SHP77 treated with DMSO at 0.1 percent for 48 hours (cell line): ENCODE measurements around the gene EDARADD.

Experiments used
- DNase-seq: peaks from one replicate; lab custom pipeline; 2025; lab: John Stamatoyannopoulos, UW

Gene EDARADD

DNA sequence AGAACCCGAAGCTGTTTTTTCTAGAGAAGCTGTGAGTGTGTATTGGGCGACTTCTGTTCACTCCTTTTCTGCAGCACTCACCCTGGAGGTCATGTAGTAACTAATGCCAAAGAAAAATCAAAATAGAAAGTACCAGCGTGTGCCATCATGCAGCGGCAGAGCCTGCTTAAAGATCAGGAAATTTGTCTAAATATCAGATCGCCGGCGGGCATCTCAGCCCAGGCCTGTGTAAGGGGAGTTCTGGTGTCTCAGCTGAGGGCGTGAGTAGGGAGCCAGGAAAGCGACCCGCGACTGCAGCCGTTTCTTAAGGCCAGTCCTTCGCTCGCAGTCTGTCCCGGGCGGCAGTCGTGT, 768 bp downstream of the EDARADD start:
- no peak for DNase-seq

DNA sequence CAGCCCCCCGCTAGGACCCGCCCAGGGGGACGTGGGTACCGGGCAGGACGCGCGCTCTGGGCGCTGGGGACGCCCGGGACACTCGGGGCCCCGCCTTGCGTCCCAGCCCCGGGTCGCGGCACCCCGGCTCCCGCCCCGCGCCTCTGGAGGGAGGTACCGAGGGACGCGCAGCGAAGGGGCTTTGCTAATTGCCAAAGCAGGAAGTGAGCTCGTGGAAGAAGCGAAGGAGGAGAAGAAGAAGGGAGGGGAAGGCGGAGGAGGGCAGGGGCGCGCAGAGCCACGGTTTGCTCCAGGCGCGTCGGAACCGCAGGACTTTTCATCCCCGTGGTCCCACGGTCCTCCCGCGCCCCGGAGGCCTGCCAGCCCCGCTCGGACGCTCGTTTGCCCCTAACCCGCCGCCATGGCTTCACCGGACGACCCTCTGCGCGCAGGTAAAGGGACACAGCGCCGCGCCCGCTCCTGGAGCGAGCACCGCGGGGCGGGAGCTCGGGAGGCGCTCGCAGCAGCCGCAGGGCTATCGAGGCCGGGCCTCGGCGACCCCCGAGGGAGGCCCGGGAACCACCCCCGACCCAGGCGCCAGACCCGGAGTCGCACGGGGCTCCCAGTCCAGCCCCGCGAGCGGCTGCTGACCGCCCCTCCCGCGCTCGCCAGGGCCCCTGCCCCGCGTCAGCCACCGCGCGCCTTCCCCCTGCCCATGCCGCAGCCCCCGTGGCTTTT, 1.3 kb downstream of the EDARADD start:
- DNase-seq: no peak

DNA sequence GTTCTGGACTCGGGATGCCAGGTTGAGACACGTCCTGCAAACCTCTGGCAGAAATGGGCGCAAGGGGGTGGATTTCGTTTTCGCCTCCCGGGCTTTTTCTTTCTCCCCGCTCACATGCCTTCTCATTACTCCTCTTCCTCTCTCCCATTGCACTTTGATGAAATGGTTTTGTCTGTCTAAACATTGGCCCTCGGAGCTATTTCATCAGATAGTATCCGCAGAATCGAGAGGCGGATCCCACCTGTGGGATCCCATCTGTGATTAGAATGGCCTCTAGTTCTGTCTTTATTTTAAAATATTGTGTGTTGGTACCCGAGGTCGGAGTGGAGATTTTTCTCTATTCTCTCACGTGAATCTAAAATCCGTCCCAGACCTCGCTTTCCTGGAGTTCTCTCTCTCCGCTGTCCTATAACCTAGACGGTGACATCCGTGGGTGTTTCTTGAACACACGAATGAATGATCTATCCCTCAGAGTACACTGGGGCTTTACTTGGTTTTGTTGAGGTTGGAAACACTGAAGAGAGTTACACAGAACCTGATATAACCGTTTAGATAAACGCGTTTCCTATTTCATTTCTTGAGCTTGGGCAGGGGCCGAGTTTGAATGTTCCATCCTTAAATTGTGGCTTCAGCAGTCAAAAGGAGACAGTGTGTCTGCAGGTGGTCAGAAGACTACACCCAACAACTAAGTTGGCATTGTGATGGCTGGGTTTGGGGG, 2.0 kb downstream of the EDARADD start:
- DNase-seq: no peak

DNA sequence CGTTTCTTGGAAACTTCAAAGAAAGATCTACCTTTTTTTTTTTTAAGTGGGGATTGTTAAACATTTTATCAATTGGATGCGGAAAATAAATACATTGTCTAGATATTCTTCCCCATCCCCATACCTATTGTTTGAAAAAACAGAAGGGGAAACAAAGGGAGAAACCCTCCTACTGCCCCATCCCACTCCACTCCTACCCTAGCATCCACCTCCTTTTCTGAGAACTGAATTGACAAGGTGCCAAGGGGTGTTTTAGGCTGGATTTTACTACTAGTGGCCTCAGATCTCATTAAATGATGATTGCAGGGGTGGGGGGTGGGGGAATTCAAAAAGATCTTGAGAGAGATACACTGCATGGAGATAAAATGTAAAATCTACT, 2.6 kb downstream of the EDARADD start:
- DNase-seq: no peak

DNA sequence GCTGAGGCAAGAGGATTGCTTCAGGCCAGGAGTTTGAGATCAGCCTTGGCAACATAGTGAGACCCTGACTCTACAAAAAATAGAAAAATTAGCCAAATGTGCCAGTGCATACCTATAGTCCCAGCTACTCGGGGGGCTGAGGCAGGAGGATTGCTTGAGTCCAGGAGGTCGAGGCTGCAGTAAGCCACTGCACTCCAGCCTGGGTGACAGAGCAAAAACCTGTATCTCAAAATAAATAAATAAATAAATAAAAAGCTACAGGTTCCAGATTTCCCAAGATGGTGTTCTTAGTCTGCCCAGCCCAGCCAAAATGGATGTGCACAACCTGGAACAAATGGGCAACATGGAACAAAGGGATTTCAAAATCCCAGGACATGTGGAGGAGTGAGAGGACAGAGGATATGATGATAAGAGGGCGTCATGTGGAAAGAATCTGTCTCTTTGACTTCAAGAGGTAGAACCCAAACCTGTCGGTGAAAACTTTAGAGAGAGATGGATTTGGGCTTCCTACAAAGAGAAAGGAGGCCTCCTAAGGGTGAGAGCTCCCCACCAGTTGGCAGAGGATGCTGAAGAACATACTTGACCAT, 3.2 kb downstream of the EDARADD start:
- DNase-seq: no peak

DNA sequence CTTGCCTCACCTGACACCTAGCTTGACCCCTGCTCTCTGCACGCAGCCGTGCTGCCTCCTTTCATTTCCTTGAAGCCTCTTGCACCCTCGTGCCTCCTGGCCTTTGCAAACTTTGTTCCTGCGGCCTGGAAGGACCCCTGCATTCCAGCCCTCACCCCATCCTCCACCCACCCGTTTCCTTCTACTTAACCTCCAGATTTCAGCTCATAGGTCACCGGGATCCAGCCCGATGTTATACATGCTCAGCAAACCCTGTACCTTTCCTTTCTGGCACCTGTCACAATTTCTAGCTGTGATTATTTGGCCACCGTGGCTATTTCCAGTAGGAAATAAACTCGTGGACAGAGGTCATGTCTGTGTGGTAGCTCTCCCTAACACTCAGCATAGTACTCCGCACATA, 4.5 kb downstream of the EDARADD start:
- no peak for DNase-seq

DNA sequence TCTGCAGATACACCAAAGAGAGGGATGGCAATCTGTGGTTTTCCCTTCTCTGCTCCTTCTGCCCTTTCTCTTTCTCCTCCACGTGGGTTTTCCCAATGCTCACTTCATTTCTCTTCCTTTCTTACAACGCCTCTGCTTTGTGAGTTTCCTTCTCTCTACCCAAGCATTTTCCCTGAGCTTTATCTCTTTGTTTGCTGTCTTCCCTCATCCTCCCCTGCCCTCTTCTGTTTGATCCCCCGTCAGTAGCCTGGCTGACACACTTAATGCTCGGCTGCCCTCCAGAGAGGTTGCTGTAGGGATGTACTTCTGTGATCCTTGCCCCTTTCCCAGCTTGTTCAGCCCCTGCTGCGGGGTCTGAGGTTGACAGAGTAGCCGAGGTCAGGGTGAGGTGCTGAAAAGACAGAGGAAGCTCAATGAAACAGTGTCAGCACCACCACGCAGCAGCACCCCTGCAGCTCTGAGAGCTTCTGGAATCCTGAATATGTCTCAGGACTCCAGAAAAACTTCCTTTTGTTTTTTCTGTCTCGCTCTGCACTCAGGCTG, 6.0 kb downstream of the EDARADD start:
- no peak for DNase-seq

DNA sequence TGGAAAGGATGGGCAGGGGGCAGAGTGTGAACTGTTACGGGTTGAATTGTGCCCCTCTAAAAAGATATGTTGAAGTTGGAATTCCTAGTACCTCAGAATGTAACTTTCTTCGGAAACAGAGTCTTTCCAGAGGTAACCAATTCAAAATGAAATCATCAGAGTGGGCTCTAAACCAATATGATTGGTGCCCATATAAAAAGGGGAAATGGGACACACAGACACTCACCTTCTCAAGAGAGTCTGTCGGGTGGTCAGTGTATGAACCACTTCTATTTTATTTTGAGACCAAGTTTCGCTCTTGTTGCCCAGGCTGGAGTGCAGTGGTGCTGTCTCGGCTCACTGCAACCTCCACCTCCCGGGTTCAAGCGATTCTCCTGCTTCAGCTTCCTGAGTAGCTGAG, 7.6 kb downstream of the EDARADD start:
- DNase-seq: no peak

DNA sequence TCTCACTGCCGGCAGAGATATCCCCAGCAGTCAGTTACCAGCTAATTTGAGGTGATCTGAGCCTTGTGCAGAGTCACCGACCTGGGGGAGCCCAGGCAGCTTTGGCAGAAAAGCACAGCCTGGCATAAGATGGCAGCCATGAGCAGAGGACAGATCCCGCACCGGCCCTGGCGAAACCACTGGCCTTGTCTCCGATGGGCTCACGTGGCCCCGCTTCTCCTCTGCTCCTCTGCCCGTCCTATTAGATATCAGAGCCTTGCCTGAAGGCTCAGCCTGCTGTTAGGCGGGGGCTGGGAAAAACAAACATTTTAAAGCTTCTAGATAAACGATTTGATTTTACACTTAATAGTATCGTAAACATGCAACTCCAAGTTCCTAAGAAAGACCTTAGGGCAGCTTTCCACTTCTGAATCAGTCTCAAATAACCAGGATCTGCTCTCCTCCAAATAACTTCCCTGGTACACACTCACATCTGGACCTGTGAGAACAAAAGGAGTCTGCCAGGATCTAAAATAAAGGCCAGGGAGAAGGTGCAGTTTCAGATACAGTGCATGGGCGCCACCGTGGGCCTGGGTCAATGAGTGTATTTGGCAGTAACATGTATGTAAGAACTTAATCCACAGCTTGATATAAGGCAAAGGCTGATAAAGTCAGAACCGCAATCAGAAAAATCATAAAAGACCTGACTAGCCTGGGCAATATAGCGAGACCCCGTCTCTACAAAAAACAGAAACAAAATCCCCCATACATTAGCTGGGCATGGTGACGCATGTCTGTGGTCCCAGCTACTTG, 10.0 kb downstream of the EDARADD start:
- DNase-seq: no peak

DNA sequence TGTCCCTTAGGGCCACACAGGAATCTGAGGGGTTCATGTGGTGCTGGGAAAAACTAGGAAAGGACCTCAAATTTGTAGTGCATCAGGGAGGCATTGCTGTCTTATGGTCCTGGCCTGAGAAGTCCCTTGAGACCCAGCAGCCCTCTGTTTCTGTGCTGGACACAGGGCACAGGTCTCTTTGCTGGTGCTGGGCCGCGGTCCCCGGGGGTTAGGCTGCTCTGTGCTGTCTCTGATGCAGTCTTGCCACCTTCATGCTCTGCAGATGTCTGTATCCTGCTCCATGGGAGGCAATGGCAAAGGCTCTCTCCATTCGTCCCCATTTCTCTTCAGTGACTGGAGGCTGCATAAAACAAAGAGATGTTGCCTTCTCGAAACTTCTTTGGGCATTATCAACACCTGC, 13.0 kb downstream of the EDARADD start:
- no peak for DNase-seq

DNA sequence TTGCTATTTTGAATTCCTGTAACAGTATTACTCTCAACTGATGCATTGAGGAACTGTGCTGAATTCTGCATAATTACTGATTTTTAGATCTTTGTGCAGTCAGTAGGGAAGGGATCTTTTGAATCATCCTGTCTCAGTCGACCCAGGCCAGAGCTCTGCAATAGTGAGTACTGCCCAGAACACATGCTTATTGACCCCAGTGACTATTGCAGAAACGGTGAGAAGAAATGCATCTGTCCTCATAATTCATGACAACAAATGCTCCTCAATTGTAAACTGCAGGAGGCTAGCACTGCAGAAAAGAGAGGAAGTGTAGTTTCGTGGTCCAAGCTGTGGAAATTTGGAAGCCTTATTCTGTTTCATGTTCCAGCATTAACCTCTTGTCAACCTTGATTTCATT, 19.6 kb downstream of the EDARADD start:
- no peak for DNase-seq

DNA sequence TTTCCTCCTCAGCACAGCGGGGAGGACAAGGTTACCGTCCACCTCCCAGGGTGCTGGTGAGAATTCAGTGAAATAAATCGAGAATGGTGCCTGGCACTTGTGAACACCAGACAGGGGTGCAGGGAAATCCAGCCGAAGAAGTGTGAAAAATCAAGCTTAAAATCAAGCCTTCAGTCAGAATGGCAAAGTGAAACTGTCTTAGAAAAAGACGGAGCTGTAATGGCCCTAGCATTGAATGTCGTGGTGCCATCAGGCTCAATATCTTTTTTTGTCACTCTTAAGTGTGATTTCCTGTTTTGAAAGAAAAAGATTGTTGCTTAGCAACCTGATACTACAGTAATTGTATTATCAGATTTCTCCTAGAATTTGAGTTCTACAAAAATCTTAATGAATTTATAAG, 22.1 kb downstream of the EDARADD start:
- DNase-seq: no peak

DNA sequence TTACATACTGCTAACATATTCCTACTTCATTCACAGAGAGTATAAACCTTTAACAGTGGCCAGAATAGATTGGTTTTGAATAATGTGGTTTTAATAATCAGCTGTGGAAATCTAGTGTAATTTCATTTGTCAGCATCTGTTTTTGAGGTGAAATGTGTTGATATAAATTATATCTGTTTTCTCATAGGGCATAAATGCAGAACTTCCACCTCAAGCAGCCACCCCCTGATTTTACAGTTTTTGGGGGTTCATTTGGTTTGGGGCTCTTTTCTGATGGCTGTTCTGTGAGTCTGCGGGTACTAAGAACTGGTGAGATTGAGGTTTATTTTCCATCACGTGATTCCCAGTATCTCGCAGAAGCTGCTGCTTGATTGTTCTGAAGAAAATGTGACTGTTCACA, 23.2 kb downstream of the EDARADD start:
- no peak for DNase-seq

DNA sequence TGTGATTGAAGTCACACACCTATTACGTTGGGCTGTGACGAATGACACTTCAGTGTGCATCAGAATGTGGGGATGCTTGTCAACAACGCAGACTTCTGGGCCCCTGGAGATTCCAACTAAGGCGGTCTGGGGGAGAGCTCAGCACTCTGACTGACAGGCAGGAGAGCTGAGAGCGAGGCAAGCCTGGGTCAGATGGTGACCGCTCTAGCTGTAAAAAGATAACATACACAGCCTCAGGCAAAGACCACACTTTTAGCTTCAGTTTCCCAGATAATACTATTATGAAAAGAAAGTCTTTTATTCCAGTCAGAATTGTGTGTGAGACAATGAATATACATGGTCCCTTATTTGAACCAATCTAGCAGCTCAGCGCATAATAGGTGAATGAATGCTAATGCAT, 25.4 kb downstream of the EDARADD start:
- DNase-seq: no peak

DNA sequence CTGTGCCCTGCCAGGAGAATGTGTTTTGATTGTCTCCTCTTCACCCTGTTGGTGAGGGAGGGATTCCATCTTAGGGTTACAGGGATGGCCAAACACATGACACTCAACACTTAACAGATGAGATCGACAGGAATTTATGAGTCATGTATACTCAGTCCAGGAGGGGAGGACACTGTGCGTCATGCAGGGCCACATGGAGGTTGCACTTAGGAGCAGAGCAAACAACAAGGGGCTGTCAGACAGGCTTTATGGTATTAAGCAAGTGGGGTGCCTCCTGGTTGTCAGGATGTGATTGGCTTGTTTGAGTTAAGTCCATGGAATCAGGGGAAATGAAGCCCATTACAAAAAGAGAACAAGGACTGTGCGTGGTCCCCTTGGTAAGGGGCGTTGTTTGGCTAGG, 26.9 kb downstream of the EDARADD start:
- DNase-seq: no peak

DNA sequence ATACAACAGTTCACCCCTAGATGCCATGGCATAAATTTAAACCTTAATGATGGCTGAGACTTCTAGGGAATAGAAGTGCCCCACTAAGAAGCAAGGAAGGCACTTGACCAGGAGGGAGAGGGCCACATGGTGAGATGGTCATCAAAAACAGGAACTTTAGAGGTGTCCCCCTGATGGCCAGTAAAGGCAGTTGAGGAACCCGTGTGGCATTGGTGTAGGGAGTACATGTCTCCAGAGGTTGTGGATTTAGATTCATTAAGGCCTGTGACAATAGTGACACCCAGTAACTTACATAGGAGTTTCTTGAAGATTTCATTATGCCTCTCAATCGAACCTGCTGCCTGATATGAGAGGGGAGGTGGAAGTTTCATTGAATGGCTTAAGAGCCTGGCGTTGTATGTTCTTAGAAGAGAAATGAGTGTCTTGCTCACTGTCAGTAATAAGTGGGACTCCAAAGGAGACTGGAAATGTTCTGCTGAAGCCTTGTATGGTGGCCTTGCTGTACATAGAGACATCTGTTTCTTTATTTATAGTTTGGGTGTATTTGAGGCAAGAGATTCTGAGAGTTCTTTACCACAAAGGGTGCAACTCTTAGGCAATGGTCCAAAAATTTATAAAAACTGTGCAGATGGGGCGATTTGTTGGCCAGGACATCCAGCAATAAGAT, 27.9 kb downstream of the EDARADD start:
- DNase-seq: no peak

DNA sequence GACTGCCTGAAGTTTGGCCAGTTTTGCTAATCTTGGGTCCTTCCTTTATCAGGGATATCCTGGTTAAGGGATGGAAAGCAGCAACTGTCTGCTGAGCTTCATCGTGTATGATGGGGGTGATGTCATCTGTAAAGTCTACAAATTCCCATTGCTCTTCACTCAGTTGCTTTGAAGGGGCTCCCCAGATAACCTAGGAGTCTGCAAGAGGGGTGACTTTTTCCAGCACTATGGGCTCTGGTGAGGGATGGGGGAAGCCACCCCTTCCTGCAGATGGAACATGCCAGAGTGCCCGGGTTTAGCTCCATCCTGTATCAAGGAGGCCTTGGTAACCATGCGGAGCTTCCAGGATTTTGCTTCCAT, 28.4 kb downstream of the EDARADD start:
- no peak for DNase-seq

DNA sequence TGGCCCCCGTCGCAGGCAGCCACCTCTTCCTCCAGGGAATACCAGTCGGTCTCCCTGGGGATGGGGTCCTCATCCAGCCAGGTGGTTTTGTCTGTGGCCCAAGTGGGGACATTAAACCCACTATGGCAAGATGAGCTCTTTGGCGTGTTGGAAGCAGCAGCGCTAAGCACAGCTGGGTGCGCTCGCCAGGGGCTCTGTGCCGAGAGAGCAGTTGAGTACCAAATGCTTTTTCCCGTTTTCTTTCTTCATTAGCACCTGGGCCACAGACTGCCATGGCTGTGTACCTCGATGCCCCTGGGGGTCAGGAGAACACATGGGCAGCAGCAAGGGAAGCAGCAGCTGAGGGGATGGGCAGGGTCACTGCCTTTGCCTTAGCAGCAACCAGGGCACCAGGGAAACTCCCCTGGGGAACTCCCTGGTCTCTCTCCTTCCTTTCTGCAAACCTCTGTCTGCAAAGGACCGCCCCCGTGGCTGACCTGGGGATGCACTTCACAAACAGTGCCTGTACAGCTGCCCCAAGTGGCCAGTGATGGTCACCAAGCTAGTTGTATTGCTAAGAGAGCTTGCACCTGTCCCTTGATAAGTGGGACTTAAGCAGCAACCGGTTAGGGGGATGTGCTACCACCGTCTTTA, 31.1 kb downstream of the EDARADD start:
- DNase-seq: peak; percentile 14

DNA sequence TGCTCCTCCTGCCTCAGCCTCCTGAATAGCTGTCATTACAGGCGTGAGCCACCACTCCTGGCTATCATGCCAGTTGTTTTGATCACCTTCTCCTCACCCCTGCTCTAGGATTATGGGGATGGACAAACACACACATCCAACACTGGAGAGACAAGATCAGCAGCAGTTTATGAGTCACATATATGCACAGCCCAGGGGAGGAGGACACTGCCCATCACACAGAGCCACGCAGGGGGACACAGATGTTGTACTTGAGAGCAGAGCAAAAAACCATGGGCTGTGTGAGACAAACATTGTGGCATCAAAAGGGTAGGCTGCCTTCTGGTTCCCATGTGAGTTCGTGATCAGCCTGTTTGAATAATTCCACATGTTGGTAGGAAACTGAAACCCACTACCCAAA, 32.1 kb downstream of the EDARADD start:
- DNase-seq: no peak

DNA sequence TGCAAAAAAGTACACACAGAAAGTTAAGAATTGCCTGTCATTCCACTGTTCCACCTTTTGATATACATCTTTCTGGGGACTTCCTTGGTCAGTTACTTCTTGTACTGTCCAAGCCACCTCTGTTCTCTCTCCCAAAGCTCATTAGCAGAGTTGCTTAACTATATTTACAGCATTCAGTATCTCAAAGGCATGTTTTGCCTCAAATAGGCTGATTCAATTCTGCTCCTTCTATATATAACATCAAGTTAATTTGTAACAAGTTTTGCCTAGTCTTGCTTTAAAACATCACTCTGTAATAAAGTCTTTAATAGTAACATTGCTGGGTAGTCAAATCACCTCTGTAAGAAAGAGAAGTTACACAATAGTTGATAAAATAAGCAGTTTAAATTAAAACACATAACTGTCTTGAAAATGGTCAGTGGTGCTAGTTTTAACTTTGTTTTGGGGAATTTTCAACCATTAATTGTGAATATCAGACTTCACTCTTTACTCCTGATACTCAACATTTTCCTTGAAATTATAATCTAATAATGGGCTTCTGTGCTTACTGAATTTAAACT, 35.7 kb downstream of the EDARADD start:
- DNase-seq: no peak

DNA sequence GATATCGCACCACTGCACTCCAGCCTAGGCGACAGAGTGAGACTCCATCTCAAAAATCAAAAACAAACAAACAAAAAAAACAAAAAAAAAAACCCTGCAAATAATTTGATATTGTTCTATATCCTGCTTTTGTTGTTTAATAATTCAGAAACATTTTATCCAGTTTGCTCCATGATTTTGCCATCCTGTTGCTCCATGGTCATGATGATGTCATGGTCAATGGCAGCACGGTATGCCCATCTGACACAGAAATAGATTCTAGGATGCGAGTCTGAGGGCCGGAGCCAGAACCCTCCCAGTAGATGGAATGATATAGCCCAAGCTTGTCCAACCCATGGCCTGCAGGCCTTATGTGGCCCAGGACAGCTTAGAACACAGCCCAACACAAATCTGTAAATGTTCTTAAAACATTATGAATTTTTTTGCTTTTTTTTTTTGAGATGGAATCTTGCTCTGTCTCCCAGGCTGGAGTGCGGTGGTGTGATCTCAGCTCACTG, 39.8 kb downstream of the EDARADD start:
- DNase-seq: no peak
